GM12878 (cell line): ENCODE measurements around the gene FBXL7. TPM values are rescaled to one million over a fixed set of nuclear protein-coding genes. Genes with fewer than 3 reads are reported as not detected.

ENCODE experiments used
- ATAC-seq: fragments of 200-7000 bp; cut with Tn5 transposase; 3 replicates; pipeline ENCODE4 v1.9.1; 2020; ENCODE audit warnings: mild to moderate bottlenecking, moderate library complexity
- BruUV-seq: library from RNA; stranded (reverse); fragments of 400-500 nt; replicated peaks from 2 replicates; lab custom pipeline; 2021; lab: Mats Ljungman, UMichigan
- CTCF ChIA-PET: fragments of 300-600 bp; sonication (Branson Sonifier 250); formaldehyde crosslinking; extraction: SDS; loops from one replicate; lab custom pipeline; 2021; ENCODE audit warnings: inconsistent platforms; lab: Yijun Ruan, JAX
- POLR2A ChIA-PET: fragments of 350-600 bp; formaldehyde crosslinking; extraction: SDS; loops from one replicate; lab custom pipeline; 2021; ENCODE audit warnings: inconsistent platforms; lab: Charles Lee
- RAD21 ChIA-PET: fragments of 300-600 bp; sonication (Branson Sonifier 250); formaldehyde crosslinking; loops from one replicate; lab custom pipeline; 2023; ENCODE audit warnings: antibody characterized with exemption; ENCODE audit not compliant: unreplicated experiment; lab: Charles Lee
- SMC1A ChIA-PET: fragments of 300-600 bp; sonication (Branson Sonifier 250); formaldehyde crosslinking; loops from one replicate; lab custom pipeline; 2023; ENCODE audit not compliant: unreplicated experiment, uncharacterized antibody; lab: Charles Lee
- DNase-seq: peaks from one replicate; pipeline ENCODE4 v3.0.0-alpha.2; 2011; ENCODE audit warnings: low read depth, low spot score
- FAIRE-seq: peaks from 3 replicates; lab custom pipeline; 2011; peaks lifted over from hg19 to GRCh38; lab: Jason Lieb, UNC
- H2AFZ ChIP-seq: 2 replicates; pipeline ENCODE4 v1.6.0; 2011; ENCODE audit warnings: low read depth, low read length, control low read depth; ENCODE audit not compliant: control insufficient read depth
- H3K27ac ChIP-seq: 2 replicates; pipeline ENCODE4 v1.5.1; 2011; ENCODE audit warnings: control low read depth; ENCODE audit not compliant: control insufficient read depth, insufficient read depth
- H3K27me3 ChIP-seq, 2 experiments: replicated peaks in 1 of 2; 2 replicates each; pipeline versions ENCODE4 v1.6.0 to v1.6.1; 2011; ENCODE audit warnings: low read length in 1 of 2; ENCODE audit not compliant: control insufficient read depth in 2 of 2, insufficient read depth in 2 of 2
- H3K36me3 ChIP-seq, 2 experiments: 2 replicates each; pipeline ENCODE4 v1.5.1; 2011; ENCODE audit warnings: low read length in 1 of 2; ENCODE audit not compliant: control insufficient read depth in 2 of 2, insufficient read depth in 2 of 2
- H3K4me1 ChIP-seq: 2 replicates; pipeline ENCODE4 v1.6.1; 2011; ENCODE audit warnings: mild to moderate bottlenecking, low read length, moderate library complexity, mixed read lengths; ENCODE audit not compliant: control insufficient read depth, insufficient read depth
- H3K4me2 ChIP-seq: 2 replicates; pipeline ENCODE4 v1.6.0; 2011; ENCODE audit warnings: control low read depth; ENCODE audit not compliant: control insufficient read depth, insufficient read depth
- H3K4me3 ChIP-seq: fragments of 200-600 bp; sonication (generic); 2 replicates; pipeline ENCODE4 v1.5.1; 2016
- H3K79me2 ChIP-seq: 2 replicates; pipeline ENCODE4 v1.6.0; 2011; ENCODE audit warnings: low read length; ENCODE audit not compliant: control insufficient read depth, insufficient read depth
- H3K9ac ChIP-seq: 2 replicates; pipeline ENCODE4 v1.8.0; 2011; ENCODE audit warnings: low read length, control low read depth, mixed read lengths; ENCODE audit not compliant: control insufficient read depth, insufficient read depth
- H3K9me3 ChIP-seq: replicated peaks from 3 replicates; pipeline ENCODE4 v1.5.1; 2011; ENCODE audit warnings: mild to moderate bottlenecking, low read length; ENCODE audit not compliant: control insufficient read depth, insufficient read depth
- H4K20me1 ChIP-seq: 2 replicates; pipeline ENCODE4 v1.6.0; 2011; ENCODE audit not compliant: control insufficient read depth, insufficient read depth
- ATF2 ChIP-seq: IDR thresholded peaks from 2 replicates; pipeline ENCODE4 v1.6.1; 2012; ENCODE audit warnings: low read length, inconsistent platforms
- CBX5 ChIP-seq: sonication (generic); IDR thresholded peaks from 2 replicates; pipeline ENCODE4 v1.6.1; 2016; ENCODE audit warnings: low read depth, moderate library complexity, mild to moderate bottlenecking, inconsistent platforms
- CHD1 ChIP-seq: IDR thresholded peaks from 2 replicates; pipeline ENCODE4 v1.6.1; 2012; ENCODE audit warnings: low read depth, low read length, improper control_type of control experiment
- CTCF ChIP-seq, 3 experiments: IDR thresholded peaks in 2 of 3; conservative IDR thresholded peaks in 1 of 3; 2 replicates each; pipeline ENCODE4 v1.5.1; 2011; ENCODE audit warnings: low read depth in 3 of 3, low read length in 3 of 3, mild to moderate bottlenecking in 3 of 3, control low read depth in 2 of 3, moderate library complexity in 2 of 3, inconsistent platforms in 1 of 3, mixed read lengths in 1 of 3; ENCODE audit not compliant: control insufficient read depth in 2 of 3, insufficient read depth in 1 of 3; ENCODE audit errors: extremely low read depth in 1 of 3
- ETV6 ChIP-seq, 2 experiments: fragments of 450-650 bp in 1 of 2; IDR thresholded peaks in 1 of 2; conservative IDR thresholded peaks in 1 of 2; 2 replicates each; pipeline ENCODE4 v1.6.1; 2014; ENCODE audit warnings: antibody characterized with exemption in 1 of 2, borderline replicate concordance in 1 of 2, low read depth in 1 of 2, mild to moderate bottlenecking in 1 of 2, moderate library complexity in 1 of 2
- FOXM1 ChIP-seq: IDR thresholded peaks from 2 replicates; pipeline ENCODE4 v1.6.1; 2012; ENCODE audit warnings: low read depth, mild to moderate bottlenecking, inconsistent platforms, low read length, moderate library complexity
- IKZF2 ChIP-seq, 2 experiments: fragments of 450-650 bp; IDR thresholded peaks; 2 replicates each; pipeline ENCODE4 v1.6.1; 2017; ENCODE audit warnings: mild to moderate bottlenecking in 2 of 2, moderate library complexity in 2 of 2
- IRF4 ChIP-seq: IDR thresholded peaks from 2 replicates; pipeline ENCODE4 v1.6.1; 2011; ENCODE audit warnings: low read depth, low read length
- NFXL1 ChIP-seq: fragments of 450-650 bp; IDR thresholded peaks from 2 replicates; pipeline ENCODE4 v1.6.1; 2017; ENCODE audit warnings: antibody characterized with exemption, mild to moderate bottlenecking, borderline replicate concordance
- PAX5 ChIP-seq: IDR thresholded peaks from 2 replicates; pipeline ENCODE4 v1.6.1; 2011; ENCODE audit warnings: low read depth, low read length, borderline replicate concordance
- SMAD5 ChIP-seq: IDR thresholded peaks from 2 replicates; pipeline ENCODE4 v1.6.1; 2016; ENCODE audit warnings: antibody characterized with exemption, low read depth
- SREBF1 ChIP-seq: IDR thresholded peaks from 2 replicates; pipeline ENCODE4 v1.6.1; 2012; ENCODE audit warnings: mild to moderate bottlenecking, low read length
- YY1 ChIP-seq: IDR thresholded peaks from 2 replicates; pipeline ENCODE4 v1.6.1; 2011; ENCODE audit warnings: low read depth, mild to moderate bottlenecking, low read length
- ZBED1 ChIP-seq: IDR thresholded peaks from 2 replicates; pipeline ENCODE4 v1.6.1; 2016; ENCODE audit warnings: borderline replicate concordance
- ZNF274 ChIP-seq: IDR thresholded peaks from one replicate; pipeline ENCODE4 v1.8.0; 2011; ENCODE audit not compliant: insufficient read length, insufficient read depth
- WGBS: methylation state at CpG from one replicate; pipeline ENCODE4 v1.1.6; 2016; ENCODE audit warnings: low lambda C conversion rate; ENCODE audit not compliant: insufficient replicate concordance, insufficient coverage; ENCODE audit errors: missing lambda C conversion rate; 5-methylcytosine and 5-hydroxymethylcytosine counted together
- in situ Hi-C: fragments of 300-500 bp; cut with MboI; formaldehyde crosslinking; loops from 9 replicates; pipeline ENCODE4 v1.14.3; 2018; ENCODE audit warnings: mixed read lengths
- intact Hi-C: fragments of 100-400 bp; cut with micrococcal nuclease; formaldehyde crosslinking; loops from one replicate; pipeline ENCODE4 v1.14.2; 2022; ENCODE audit not compliant: unreplicated experiment
- polyA plus RNA-seq, 11 experiments: library from polyadenylated mRNA; depleted of rRNA in 4 of 11; unstranded in 6 of 11; stranded (reverse) in 5 of 11; fragments of >200 nt; fragmentation: Nextera tagmentation in 4 of 11; fragmentation: Illumina TruSeq in 1 of 11; extraction: Ambion mirVana in 4 of 11; extraction: Trizol in 1 of 11; gene quantifications; 1 replicate in 1 of 11; 2 replicates in 10 of 11; pipeline versions ENCODE4 v1.2.1 to v1.2.3, GENCODE V29; 2011 to 2016; ENCODE audit warnings: inconsistent platforms in 2 of 11, missing spikeins in 2 of 11, low read depth in 1 of 11
- total RNA-seq, 4 experiments: library from RNA; depleted of rRNA in 3 of 4; stranded (reverse); fragments of >200 nt in 3 of 4; fragmentation: Illumina TruSeq in 1 of 4; extraction: Trizol in 1 of 4; gene quantifications; 2 replicates each; pipeline versions ENCODE4 v1.2.1 to v1.2.3, GENCODE V29; 2013 to 2021

Gene FBXL7
- total and polyA plus RNA-seq, 10 of the 15 experiments (the other 5 are each of a cell fraction or from before 2014, with no cell fraction given), result 0.03 to 0.44 (median 0.16) TPM

GRCh38 chr5:15806613-15807012 is 306.6 kb downstream of the FBXL7 start (continued):
- TF ChIP-seq YY1, result no peak
- no peak for TF ChIP-seq IKZF2 (IDR thresholded peaks at IDR 0.05)
- TF ChIP-seq ATF2, result no peak
- TF ChIP-seq PAX5, result no peak
- TF ChIP-seq CTCF (IDR thresholded peaks at IDR 0.05 in 2 of 3, conservative IDR thresholded peaks at IDR 0.05 in 1 of 3; ENCODE audit: control insufficient read depth in 2 of 3, extremely low read depth in 1 of 3, insufficient read depth in 1 of 3, low read depth in 3 of 3, low read length in 3 of 3), result no peak
- TF ChIP-seq IRF4, result no peak
- no peak for TF ChIP-seq SMAD5
- no peak for TF ChIP-seq ZNF274
- TF ChIP-seq, all 136 proteins: peak for 0

GRCh38 chr5:15807248-15807647 is 307.3 kb downstream of the FBXL7 start:
- SMC1A ChIA-PET, result interaction anchor here (0.8 kb wide), 1 partner anchor 25 kb away, joined by 3 read pairs; no protein-coding TSS in a partner anchor

More at GRCh38 chr5:15807248-15807647, 307.3 kb downstream of the FBXL7 start:
- no TSS peak for BruUV-seq
- ChIA-PET CTCF (no interaction called here), RAD21 (no interaction called here), POLR2A (no interaction called here)
- no peaks in the 10 kb centered on the region for H3K36me3 ChIP-seq
- H3K9ac ChIP-seq, result no peak overlapping the region
- H3K27ac ChIP-seq, result no peak overlapping the region
- H3K4me1 ChIP-seq, result no peaks in the 10 kb centered on the region
- FAIRE-seq (no peak), DNase-seq (no peak), ATAC-seq (no peak)
- no peak overlapping the region for H3K4me3 ChIP-seq
- intact Hi-C loops, result no loop called here
- in situ Hi-C loops, result no loop called here
- H3K4me2 ChIP-seq, result no peak overlapping the region
- no peaks in the 10 kb centered on the region for H3K79me2 ChIP-seq
- WGBS, result 2% methylated on average over 3 of the region's 3 CpGs
- H4K20me1 ChIP-seq, result no peaks in the 10 kb centered on the region
- TF ChIP-seq SREBF1 (no peak), ETV6 (conservative IDR thresholded peaks at IDR 0.05 in 1 of 2, IDR thresholded peaks at IDR 0.05 in 1 of 2; ENCODE audit: borderline replicate concordance in 1 of 2, low read depth in 1 of 2) (no peak), NFXL1 (no peak), ZBED1 (no peak), FOXM1 (no peak), CBX5 (no peak), CHD1 (no peak)
- H3K27me3 ChIP-seq, result no peaks in the 10 kb centered on the region
- H2AFZ ChIP-seq, result no peak overlapping the region
- no peaks in the 10 kb centered on the region for H3K9me3 ChIP-seq
